ENCODE results near the gene TUBGCP3.
A peak's percentile ranks its signal among the peaks of the same experiment; 100 is the strongest.
"Not testable (repeated sequence)": the region's sequence is repeated elsewhere in the genome, so short reads cannot be mapped to it uniquely, and the experiment has no call there.

TUBGCP3 gene

GRCh38 chr13:112521073-112521685 lies 66.8 kb downstream of the TUBGCP3 start:
- no peak for DNase-seq

- DNase-seq: no peak
These were observed 68.4 kb downstream of the TUBGCP3 start for GRCh38 chr13:112519517-112520060.

GRCh38 chr13:112516218-112516617 lies 71.7 kb downstream of the TUBGCP3 start:
- DNase-seq: no peak

GRCh38 chr13:112513761-112514160 lies 74.2 kb downstream of the TUBGCP3 start:
- DNase-seq: no peak

- DNase-seq: no peak
These were observed 76.8 kb downstream of the TUBGCP3 start for GRCh38 chr13:112510987-112511685.

- peak; percentile 58 for DNase-seq
These were observed 77.8 kb downstream of the TUBGCP3 start for GRCh38 chr13:112510002-112510780.

- no peak for DNase-seq
These were observed 78.8 kb downstream of the TUBGCP3 start for GRCh38 chr13:112509190-112509589.

- DNase-seq: no peak
These were observed 81.9 kb downstream of the TUBGCP3 start for GRCh38 chr13:112506046-112506445.

- no peak for DNase-seq
These were observed 91.8 kb downstream of the TUBGCP3 start for GRCh38 chr13:112496166-112496565.

GRCh38 chr13:112495465-112495864 lies 92.5 kb downstream of the TUBGCP3 start:
- DNase-seq: no peak

- DNase-seq: no peak
These were observed 98.8 kb downstream of the TUBGCP3 start for GRCh38 chr13:112489199-112489598.

- not testable (repeated sequence) for DNase-seq
These were observed 99.5 kb downstream of the TUBGCP3 start for GRCh38 chr13:112488343-112489050.

- DNase-seq: no peak
These were observed 100.8 kb downstream of the TUBGCP3 start for GRCh38 chr13:112487127-112487517.

- DNase-seq: no peak
These were observed 101.4 kb downstream of the TUBGCP3 start for GRCh38 chr13:112486386-112487126.

GRCh38 chr13:112485814-112486213 lies 102.1 kb downstream of the TUBGCP3 start:
- not testable (repeated sequence) for DNase-seq

- DNase-seq: no peak
These were observed 104.7 kb downstream of the TUBGCP3 start for GRCh38 chr13:112483299-112483698.

- no peak for DNase-seq
These were observed 106.5 kb downstream of the TUBGCP3 start for GRCh38 chr13:112481458-112481857.

- DNase-seq: no peak
These were observed 108.6 kb downstream of the TUBGCP3 start for GRCh38 chr13:112479389-112479788.

GRCh38 chr13:112477070-112477619 lies 110.8 kb downstream of the TUBGCP3 start:
- DNase-seq: no peak

GRCh38 chr13:112475889-112476288 lies 112.1 kb downstream of the TUBGCP3 start:
- no peak for DNase-seq

GRCh38 chr13:112474869-112475268 lies 113.1 kb downstream of the TUBGCP3 start:
- no peak for DNase-seq

- no peak for DNase-seq
These were observed 114.1 kb downstream of the TUBGCP3 start for GRCh38 chr13:112473818-112474217.

Data from 8988T (cell line).